Testis (tissue), 2 donors: ENCODE measurements around the gene LNX2.

ENCODE experiments used
- CTCF ChIP-seq, 3 experiments: fragments of 450-650 bp in 2 of 3; fragments of 200-600 bp in 1 of 3; sonication (generic) in 1 of 3; IDR thresholded peaks; one replicate each; pipeline ENCODE4 v1.5.1; 2016 to 2019; ENCODE audit warnings: antibody characterized with exemption in 3 of 3, mild to moderate bottlenecking in 2 of 3, moderate library complexity in 1 of 3
- POLR2A ChIP-seq: fragments of 450-650 bp; IDR thresholded peaks from one replicate; pipeline ENCODE4 v1.6.1; 2017; ENCODE audit warnings: antibody characterized with exemption, mild to moderate bottlenecking, moderate library complexity

GRCh38 chr13:27574661-27575060, 45.7 kb downstream of the LNX2 start:
- TF ChIP-seq POLR2A, result no peak
- no peak for TF ChIP-seq CTCF (IDR thresholded peaks at IDR 0.05)
